Brain microvascular endothelial cell (primary cell): ENCODE results near the gene NACC2.
A peak's percentile ranks its signal among the peaks of the same experiment; 100 is the strongest.

Experiments used
- DNase-seq: peaks from one replicate; pipeline ENCODE4 v3.0.0-alpha.2; 2020
- H3K27ac ChIP-seq: fragments of 250-450 bp; sonication (Bioruptor Pico); 2 replicates; pipeline ENCODE4 v1.5.1; 2020; ENCODE audit warnings: mild to moderate bottlenecking, moderate library complexity
- H3K27me3 ChIP-seq: fragments of 250-450 bp; sonication (Bioruptor Pico); replicated peaks from 2 replicates; pipeline ENCODE4 v1.5.1; 2020; ENCODE audit warnings: mild to moderate bottlenecking
- H3K36me3 ChIP-seq: fragments of 250-450 bp; sonication (Bioruptor Pico); replicated peaks from 2 replicates; pipeline ENCODE4 v1.5.1; 2020; ENCODE audit warnings: mild to moderate bottlenecking
- H3K4me3 ChIP-seq: 2 replicates; pipeline ENCODE4 v1.5.1; 2011; ENCODE audit warnings: low read depth, mild to moderate bottlenecking, control low read depth, low read length, moderate library complexity
- CTCF ChIP-seq: IDR thresholded peaks from 2 replicates; pipeline ENCODE4 v1.5.1; 2011; ENCODE audit warnings: low read depth, mild to moderate bottlenecking, moderate library complexity, low read length, control low read depth, inconsistent platforms; ENCODE audit errors: missing control alignments
- in situ Hi-C: cut with HindIII; loops from 2 replicates; pipeline ENCODE4 v1.10.0; 2017; ENCODE audit warnings: low sequenced_read_pairs, low pct_ligation_motif_present

Gene NACC2

GRCh38 chr9:136118320-136119060 lies 23.4 kb upstream of the NACC2 start, which contains the start of gene TMEM250:
TSS of gene TMEM250 (minus strand) at chr9:136118875. CDS start at chr9:136116900, 1,975 bp downstream.
- H3K27me3 ChIP-seq: no peaks in the 10 kb centered on the region
- H3K27ac ChIP-seq: peak within 1 kb of the TSS; percentile 77
- in situ Hi-C loops: no loop called here
- H3K4me3 ChIP-seq: peak within 1 kb of the TSS; percentile 71
- DNase-seq: peak; percentile 88
- TF ChIP-seq CTCF: peak; percentile 3
- no peaks in the 10 kb centered on the region for H3K36me3 ChIP-seq

GRCh38 chr9:136117916-136118319 lies 22.8 kb upstream of the NACC2 start:
- no peak for DNase-seq
- peak overlapping the region; percentile 77 for H3K27ac ChIP-seq
- in situ Hi-C loops: no loop called here
- no peak for TF ChIP-seq CTCF
- H3K36me3 ChIP-seq: no peaks in the 10 kb centered on the region
- H3K4me3 ChIP-seq: peak overlapping the region; percentile 71
- no peaks in the 10 kb centered on the region for H3K27me3 ChIP-seq

GRCh38 chr9:136117291-136117915 lies 22.3 kb upstream of the NACC2 start:
- in situ Hi-C loops: no loop called here
- H3K27me3 ChIP-seq: no peaks in the 10 kb centered on the region
- no peak for DNase-seq
- peak overlapping the region; percentile 71 for H3K4me3 ChIP-seq
- no peaks in the 10 kb centered on the region for H3K36me3 ChIP-seq
- no peak overlapping the region for H3K27ac ChIP-seq
- TF ChIP-seq CTCF: no peak

GRCh38 chr9:136116360-136117098 lies 21.4 kb upstream of the NACC2 start:
- in situ Hi-C loops: no loop called here
- TF ChIP-seq CTCF: no peak
- no peak for DNase-seq
- Histone ChIP-seq H3K36me3 (no peaks in the 10 kb centered on the region), H3K27ac (no peak overlapping the region), H3K4me3 (no peak overlapping the region), H3K27me3 (no peaks in the 10 kb centered on the region)

- no peaks in the 10 kb centered on the region for H3K27me3 ChIP-seq
- in situ Hi-C loops: no loop called here
- no peaks in the 10 kb centered on the region for H3K36me3 ChIP-seq
- TF ChIP-seq CTCF: no peak
- H3K4me3 ChIP-seq: no peak overlapping the region
- no peak overlapping the region for H3K27ac ChIP-seq
- no peak for DNase-seq
These were observed 20.7 kb upstream of the NACC2 start for GRCh38 chr9:136115641-136116359.
